ENCODE data around the gene VOPP1.

DNA sequence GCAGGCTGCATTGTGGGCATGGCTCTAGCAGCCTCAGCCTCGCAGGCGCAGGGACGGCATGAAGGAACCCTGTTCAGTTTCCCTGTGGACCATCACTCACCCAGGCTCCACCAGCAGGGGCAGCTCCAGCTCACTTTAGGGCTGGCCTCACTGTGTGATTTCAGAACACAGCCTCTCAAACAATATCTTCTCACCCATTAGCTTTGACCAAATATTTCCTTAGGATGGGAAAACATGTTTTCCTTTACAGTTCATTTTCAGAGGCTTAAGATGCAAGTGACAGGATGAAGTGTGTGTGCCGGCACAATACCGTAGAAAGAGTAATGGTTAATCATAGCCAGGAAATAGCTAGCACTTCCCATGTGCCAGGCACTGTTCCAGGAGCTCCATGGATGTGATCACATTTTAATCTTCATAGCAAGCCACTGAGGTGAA lies 149.0 kb downstream of the VOPP1 start:
- TF ChIP-seq CTCF (IDR thresholded peaks at IDR 0.05), result no peak
- no peak for TF ChIP-seq POLR2A (IDR thresholded peaks at IDR 0.05)
